Bronchial epithelial cell (primary cell): ENCODE measurements around the gene BCAS4. TPM values are rescaled to one million over a fixed set of nuclear protein-coding genes. Genes with fewer than 3 reads are reported as not detected.

Experiments used
- DNase-seq: peaks from one replicate; pipeline ENCODE4 v3.0.0-alpha.2; 2010; ENCODE audit warnings: low read depth
- FAIRE-seq: peaks from 2 replicates; lab custom pipeline; 2011; peaks lifted over from hg19 to GRCh38; lab: Jason Lieb, UNC
- H3K27me3 ChIP-seq: 2 replicates; pipeline ENCODE4 v1.5.1; 2011; ENCODE audit warnings: low read length; ENCODE audit not compliant: control insufficient read depth, insufficient read depth
- H3K36me3 ChIP-seq: 2 replicates; pipeline ENCODE4 v1.5.1; 2011; ENCODE audit warnings: low read length; ENCODE audit not compliant: control insufficient read depth, insufficient read depth
- H3K4me3 ChIP-seq: 2 replicates; pipeline ENCODE4 v1.5.1; 2011; ENCODE audit warnings: mild to moderate bottlenecking, low read depth, low read length, control low read depth
- total RNA-seq: library from RNA; depleted of rRNA; stranded (reverse); fragments of >200 nt; gene quantifications from 2 replicates; pipeline ENCODE4 v1.2.1, GENCODE V29; 2014
- TF ChIP-seq, protein P1 (sequence below): IDR thresholded peaks from 2 replicates; pipeline ENCODE4 v1.5.1; 2011; ENCODE audit warnings: mild to moderate bottlenecking, moderate library complexity, low read length, control low read depth, inconsistent platforms; ENCODE audit not compliant: insufficient read depth, severe bottlenecking

The BCAS4 gene
- total RNA-seq, 1 donor from 2014 or later, result 5.5 TPM

DNA sequence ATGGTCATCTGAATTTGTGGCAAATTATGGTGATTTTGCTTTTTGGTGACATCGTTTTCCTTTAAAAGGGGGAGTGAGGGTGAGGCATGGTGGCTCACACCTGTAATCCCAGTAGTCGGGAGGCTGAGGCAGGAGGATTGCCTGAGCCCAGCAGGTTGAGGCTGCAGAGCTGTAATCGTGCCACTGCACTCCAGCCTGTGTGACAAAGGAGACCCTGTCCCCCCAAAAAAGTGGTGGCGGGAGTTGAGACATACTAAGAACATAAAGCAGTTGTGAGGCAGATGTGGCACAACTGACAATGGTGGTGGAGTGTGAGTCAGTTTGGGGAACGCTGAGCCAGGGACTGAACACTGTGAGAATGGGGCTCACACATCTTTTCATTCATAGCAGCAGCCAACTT is 90.9 kb downstream of the BCAS4 start:
- DNase-seq (no peak), FAIRE-seq (no peak)
- H3K4me3 ChIP-seq, result no peak overlapping the region
- H3K27me3 ChIP-seq, result no peaks in the 10 kb centered on the region
- TF ChIP-seq, protein P1, sequence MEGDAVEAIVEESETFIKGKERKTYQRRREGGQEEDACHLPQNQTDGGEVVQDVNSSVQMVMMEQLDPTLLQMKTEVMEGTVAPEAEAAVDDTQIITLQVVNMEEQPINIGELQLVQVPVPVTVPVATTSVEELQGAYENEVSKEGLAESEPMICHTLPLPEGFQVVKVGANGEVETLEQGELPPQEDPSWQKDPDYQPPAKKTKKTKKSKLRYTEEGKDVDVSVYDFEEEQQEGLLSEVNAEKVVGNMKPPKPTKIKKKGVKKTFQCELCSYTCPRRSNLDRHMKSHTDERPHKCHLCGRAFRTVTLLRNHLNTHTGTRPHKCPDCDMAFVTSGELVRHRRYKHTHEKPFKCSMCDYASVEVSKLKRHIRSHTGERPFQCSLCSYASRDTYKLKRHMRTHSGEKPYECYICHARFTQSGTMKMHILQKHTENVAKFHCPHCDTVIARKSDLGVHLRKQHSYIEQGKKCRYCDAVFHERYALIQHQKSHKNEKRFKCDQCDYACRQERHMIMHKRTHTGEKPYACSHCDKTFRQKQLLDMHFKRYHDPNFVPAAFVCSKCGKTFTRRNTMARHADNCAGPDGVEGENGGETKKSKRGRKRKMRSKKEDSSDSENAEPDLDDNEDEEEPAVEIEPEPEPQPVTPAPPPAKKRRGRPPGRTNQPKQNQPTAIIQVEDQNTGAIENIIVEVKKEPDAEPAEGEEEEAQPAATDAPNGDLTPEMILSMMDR, result no peak
- H3K36me3 ChIP-seq, result no peaks in the 10 kb centered on the region

DNA sequence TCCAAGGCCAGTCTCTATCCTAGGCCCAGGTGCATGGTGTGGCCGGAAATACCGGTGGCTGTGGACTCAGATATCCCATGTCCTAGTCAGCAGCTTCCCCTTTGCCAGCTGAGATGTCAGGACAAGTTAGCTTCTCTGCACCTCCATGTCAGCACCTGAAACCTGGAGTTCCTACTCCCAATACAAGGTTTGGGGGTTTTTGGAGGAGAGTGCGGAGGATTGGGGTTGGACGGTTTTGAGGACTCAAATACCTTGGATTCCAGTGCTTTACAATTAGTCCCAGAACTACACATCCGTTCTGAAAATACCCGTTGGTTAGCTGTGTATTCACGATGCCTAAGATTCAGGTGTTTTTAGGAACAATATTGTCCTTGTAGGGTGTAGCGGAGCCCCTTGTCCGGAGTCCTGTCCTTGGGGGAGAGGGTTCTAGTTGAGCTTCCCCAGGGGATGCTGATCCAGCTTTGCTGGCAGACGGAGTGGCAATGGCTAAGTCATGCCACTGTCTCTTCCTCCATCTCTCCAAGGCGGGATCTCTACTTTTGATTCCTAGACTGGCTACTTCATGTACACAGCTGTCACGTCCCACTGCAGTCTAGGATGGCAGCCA is 91.4 kb downstream of the BCAS4 start:
- Histone ChIP-seq H3K36me3 (peaks cover 2% of the 10 kb centered on the region), H3K27me3 (no peaks in the 10 kb centered on the region), H3K4me3 (no peak overlapping the region)
- DNase-seq (peak; percentile 28), FAIRE-seq (no peak)
- TF ChIP-seq, protein P1, result no peak

DNA sequence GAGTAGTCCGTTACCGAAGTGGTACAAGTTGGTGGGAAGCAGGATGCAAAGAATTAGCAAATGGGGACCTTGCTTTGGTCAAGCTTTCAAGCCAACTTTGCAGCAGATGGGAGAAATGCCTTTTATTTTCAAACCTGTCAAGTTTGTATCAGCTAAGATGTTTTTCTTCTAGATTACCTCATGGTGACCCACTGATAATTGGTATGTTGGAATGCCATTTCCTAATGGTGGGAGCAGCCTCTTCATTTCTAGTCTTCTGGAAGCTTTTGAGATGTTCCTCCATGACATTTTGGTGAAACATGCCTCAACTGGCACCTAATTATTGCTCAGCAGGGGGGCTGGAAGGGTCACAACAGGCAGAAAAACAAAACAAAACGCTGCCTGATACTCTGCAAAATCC is 92.7 kb downstream of the BCAS4 start:
- TF ChIP-seq, protein P1, result no peak
- Histone ChIP-seq H3K36me3 (peaks cover 7% of the 10 kb centered on the region), H3K4me3 (no peak overlapping the region), H3K27me3 (no peaks in the 10 kb centered on the region)
- DNase-seq, result no peak
- FAIRE-seq, result no peak

DNA sequence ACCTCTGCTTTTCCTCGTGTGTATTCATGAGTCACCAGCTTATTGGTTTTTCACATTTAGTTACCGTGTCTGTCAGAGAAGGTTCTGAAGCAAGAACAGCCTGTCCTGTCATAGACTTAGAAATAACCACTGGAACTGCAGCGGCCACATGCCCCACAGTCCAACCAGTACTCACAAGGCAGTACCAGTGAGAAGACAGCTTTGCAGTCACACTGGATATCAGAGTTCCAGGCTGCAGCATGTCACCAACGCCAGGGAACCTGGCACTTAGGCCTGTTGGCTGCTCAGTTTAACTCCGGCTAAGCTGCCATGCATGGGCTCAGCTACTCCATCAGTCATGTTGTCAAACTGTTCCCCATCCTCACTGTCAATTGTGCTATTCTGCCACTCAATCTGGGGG is 96.3 kb downstream of the BCAS4 start:
- H3K36me3 ChIP-seq, result peaks cover 22% of the 10 kb centered on the region
- TF ChIP-seq, protein P1, result no peak
- DNase-seq (no peak), FAIRE-seq (no peak)
- H3K27me3 ChIP-seq, result no peaks in the 10 kb centered on the region
- H3K4me3 ChIP-seq, result no peak overlapping the region

DNA sequence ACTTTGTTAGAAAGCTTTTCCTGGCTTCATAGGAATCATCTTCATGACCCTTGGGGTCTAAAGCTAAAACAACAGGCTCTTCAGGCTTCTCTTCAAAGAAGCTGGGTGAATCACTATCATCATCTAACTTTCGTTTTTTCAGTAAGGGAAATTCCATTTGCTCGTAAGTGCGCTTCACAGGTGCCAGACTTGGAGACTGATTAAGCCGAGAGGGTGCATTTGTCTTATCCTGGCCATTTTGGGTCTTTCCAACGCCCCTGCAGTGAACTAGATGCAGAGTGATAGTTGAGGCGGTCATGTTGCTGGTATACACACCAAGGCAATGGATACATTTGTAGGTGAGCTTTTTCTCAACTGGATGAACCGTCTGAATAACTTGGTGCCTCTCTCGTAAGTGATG is 97.5 kb downstream of the BCAS4 start:
- FAIRE-seq, result no peak
- no peaks in the 10 kb centered on the region for H3K27me3 ChIP-seq
- peaks cover 22% of the 10 kb centered on the region for H3K36me3 ChIP-seq
- no peak overlapping the region for H3K4me3 ChIP-seq
- TF ChIP-seq, protein P1, result no peak
- no peak for DNase-seq

DNA sequence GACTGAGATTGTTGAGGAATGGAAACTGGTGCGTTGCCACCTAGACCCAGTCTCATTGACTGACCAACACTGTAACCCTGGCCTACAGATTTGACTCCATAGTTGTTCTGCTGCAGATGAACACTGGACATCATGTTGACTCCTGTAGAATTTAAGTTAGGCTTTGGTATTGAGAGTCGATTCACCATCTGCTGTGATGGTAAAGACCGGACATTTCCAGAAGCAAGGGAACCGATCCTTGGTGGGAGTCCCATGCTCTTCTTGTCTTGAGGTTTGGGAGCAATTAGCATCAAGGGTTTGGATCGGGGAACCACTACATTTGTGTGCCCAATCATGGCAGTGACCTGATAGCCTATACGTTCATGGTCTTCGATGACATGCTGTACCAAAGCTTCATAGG is 98.8 kb downstream of the BCAS4 start:
- DNase-seq, result no peak

More for the DNA sequence above, 98.8 kb downstream of the BCAS4 start:
- TF ChIP-seq, protein P1, result no peak
- no peak for FAIRE-seq
- H3K27me3 ChIP-seq, result no peaks in the 10 kb centered on the region
- no peak overlapping the region for H3K4me3 ChIP-seq
- peaks cover 28% of the 10 kb centered on the region for H3K36me3 ChIP-seq
